ENCODE measurements around the gene BPIFB4.

The BPIFB4 gene

GRCh38 chr20:33053291-33054106, 25.9 kb upstream of the BPIFB4 start, which contains the start of gene BPIFB3:
BPIFB3 (plus strand) TSS chr20:33053903; CDS start chr20:33055436, 1,533 bp downstream.
- no peaks in the 10 kb centered on the region for H3K79me2 ChIP-seq (ENCODE audit: control insufficient read depth, insufficient read depth, low read length)

GRCh38 chr20:33054381-33054780, 25.1 kb upstream of the BPIFB4 start:
- Histone ChIP-seq H3K36me3 (ENCODE audit: control insufficient read depth, insufficient read depth, low read length) (no peaks in the 10 kb centered on the region), H2AK5ac (ENCODE audit: low read length) (no peak overlapping the region), H3K4ac (ENCODE audit: low read depth, low read length) (no peak overlapping the region), H3K4me1 (ENCODE audit: control insufficient read depth, low read depth, low read length) (peaks cover 2% of the 10 kb centered on the region), H3K27ac (ENCODE audit: low read depth, low read length) (no peak overlapping the region), H3K79me1 (ENCODE audit: low read length) (no peaks in the 10 kb centered on the region), H4K5ac (ENCODE audit: low read length) (no peak overlapping the region), H3K9ac (ENCODE audit: low read length) (no peak overlapping the region), H2BK120ac (ENCODE audit: low read depth, low read length) (no peak overlapping the region), H3K23ac (ENCODE audit: low read length) (no peak overlapping the region), H3K27me3 (ENCODE audit: insufficient read depth, low read length, poor library complexity) (no peaks in the 10 kb centered on the region), H2BK15ac (replicated peaks; ENCODE audit: low read depth) (no peak overlapping the region), H3K4me3 (ENCODE audit: low read length) (no peak overlapping the region), H3K79me2 (ENCODE audit: control insufficient read depth, insufficient read depth, low read length) (no peaks in the 10 kb centered on the region), H2BK5ac (ENCODE audit: low read length) (no peak overlapping the region), H3K56ac (ENCODE audit: low read length) (no peak overlapping the region), H4K8ac (ENCODE audit: low read depth, low read length) (no peak overlapping the region), H3K18ac (ENCODE audit: low read length) (no peak overlapping the region), H3K4me2 (ENCODE audit: low read length) (no peak overlapping the region)
- WGBS (ENCODE audit: extremely low coverage, insufficient coverage, low lambda C conversion rate) = no CpG with 5 or more reads among the region's 7 CpGs
- no peak for DNase-seq

More at GRCh38 chr20:33053291-33054106, 25.9 kb upstream of the BPIFB4 start, which contains the start of gene BPIFB3:
- no peak within 1 kb of the TSS for H2BK15ac ChIP-seq (replicated peaks; ENCODE audit: low read depth)
- no peak within 1 kb of the TSS for H2BK120ac ChIP-seq (ENCODE audit: low read depth, low read length)
- no peak within 1 kb of the TSS for H3K4ac ChIP-seq (ENCODE audit: low read depth, low read length)
- H3K23ac ChIP-seq (ENCODE audit: low read length) = peak within 1 kb of the TSS; percentile 45
- H3K9ac ChIP-seq (ENCODE audit: low read length) = no peak within 1 kb of the TSS
- H2AK5ac ChIP-seq (ENCODE audit: low read length) = no peak within 1 kb of the TSS
- no peak for DNase-seq
- WGBS (ENCODE audit: extremely low coverage, insufficient coverage, low lambda C conversion rate) = no CpG with 5 or more reads among the region's 25 CpGs
- H3K27me3 ChIP-seq (ENCODE audit: insufficient read depth, low read length, poor library complexity) = no peaks in the 10 kb centered on the region
- H3K36me3 ChIP-seq (ENCODE audit: control insufficient read depth, insufficient read depth, low read length) = no peaks in the 10 kb centered on the region
- no peak within 1 kb of the TSS for H4K8ac ChIP-seq (ENCODE audit: low read depth, low read length)
- H2BK5ac ChIP-seq (ENCODE audit: low read length) = no peak within 1 kb of the TSS
- peaks cover 2% of the 10 kb centered on the region for H3K4me1 ChIP-seq (ENCODE audit: control insufficient read depth, low read depth, low read length)
- H3K4me3 ChIP-seq (ENCODE audit: low read length) = no peak within 1 kb of the TSS
- no peak within 1 kb of the TSS for H3K18ac ChIP-seq (ENCODE audit: low read length)
- no peak within 1 kb of the TSS for H4K5ac ChIP-seq (ENCODE audit: low read length)
- peak within 1 kb of the TSS; percentile 74 for H3K56ac ChIP-seq (ENCODE audit: low read length)
- H3K79me1 ChIP-seq (ENCODE audit: low read length) = no peaks in the 10 kb centered on the region
- no peak within 1 kb of the TSS for H3K27ac ChIP-seq (ENCODE audit: low read depth, low read length)
- no peak within 1 kb of the TSS for H3K4me2 ChIP-seq (ENCODE audit: low read length)

GRCh38 chr20:33054791-33055190, 24.7 kb upstream of the BPIFB4 start:
- Histone ChIP-seq H3K18ac (ENCODE audit: low read length) (no peak overlapping the region), H3K4me1 (ENCODE audit: control insufficient read depth, low read depth, low read length) (peaks cover 2% of the 10 kb centered on the region), H4K5ac (ENCODE audit: low read length) (no peak overlapping the region), H2BK5ac (ENCODE audit: low read length) (no peak overlapping the region), H3K27ac (ENCODE audit: low read depth, low read length) (no peak overlapping the region), H3K79me1 (ENCODE audit: low read length) (no peaks in the 10 kb centered on the region), H2BK15ac (replicated peaks; ENCODE audit: low read depth) (no peak overlapping the region), H3K56ac (ENCODE audit: low read length) (peak overlapping the region; percentile 25), H3K79me2 (ENCODE audit: control insufficient read depth, insufficient read depth, low read length) (no peaks in the 10 kb centered on the region), H3K9ac (ENCODE audit: low read length) (no peak overlapping the region), H3K36me3 (ENCODE audit: control insufficient read depth, insufficient read depth, low read length) (no peaks in the 10 kb centered on the region), H3K4me3 (ENCODE audit: low read length) (no peak overlapping the region), H3K4ac (ENCODE audit: low read depth, low read length) (no peak overlapping the region), H3K23ac (ENCODE audit: low read length) (no peak overlapping the region), H2BK120ac (ENCODE audit: low read depth, low read length) (no peak overlapping the region), H3K4me2 (ENCODE audit: low read length) (no peak overlapping the region), H4K8ac (ENCODE audit: low read depth, low read length) (no peak overlapping the region), H3K27me3 (ENCODE audit: insufficient read depth, low read length, poor library complexity) (no peaks in the 10 kb centered on the region), H2AK5ac (ENCODE audit: low read length) (no peak overlapping the region)
- no CpG with 5 or more reads among the region's 2 CpGs for WGBS (ENCODE audit: extremely low coverage, insufficient coverage, low lambda C conversion rate)
- DNase-seq = no peak

GRCh38 chr20:33059136-33059535, 20.3 kb upstream of the BPIFB4 start:
- no CpG with 5 or more reads among the region's 7 CpGs for whole genome bisulfite sequencing (ENCODE audit: extremely low coverage, insufficient coverage, low lambda C conversion rate)
- DNase-seq = no peak
- no peak overlapping the region for H4K8ac ChIP-seq (ENCODE audit: low read depth, low read length)

GRCh38 chr20:33059741-33060390, 19.6 kb upstream of the BPIFB4 start:
- Histone ChIP-seq H3K36me3 (ENCODE audit: control insufficient read depth, insufficient read depth, low read length) (no peaks in the 10 kb centered on the region), H2AK5ac (ENCODE audit: low read length) (no peak overlapping the region), H4K5ac (ENCODE audit: low read length) (no peak overlapping the region), H3K56ac (ENCODE audit: low read length) (no peak overlapping the region), H2BK120ac (ENCODE audit: low read depth, low read length) (no peak overlapping the region), H3K27ac (ENCODE audit: low read depth, low read length) (no peak overlapping the region), H3K4me1 (ENCODE audit: control insufficient read depth, low read depth, low read length) (peaks cover 2% of the 10 kb centered on the region), H3K23ac (ENCODE audit: low read length) (no peak overlapping the region), H3K18ac (ENCODE audit: low read length) (no peak overlapping the region), H3K4ac (ENCODE audit: low read depth, low read length) (no peak overlapping the region), H4K8ac (ENCODE audit: low read depth, low read length) (no peak overlapping the region), H2BK5ac (ENCODE audit: low read length) (no peak overlapping the region), H3K27me3 (ENCODE audit: insufficient read depth, low read length, poor library complexity) (no peaks in the 10 kb centered on the region), H3K4me2 (ENCODE audit: low read length) (no peak overlapping the region), H3K9ac (ENCODE audit: low read length) (no peak overlapping the region), H3K79me2 (ENCODE audit: control insufficient read depth, insufficient read depth, low read length) (no peaks in the 10 kb centered on the region), H3K79me1 (ENCODE audit: low read length) (no peaks in the 10 kb centered on the region), H3K4me3 (ENCODE audit: low read length) (no peak overlapping the region), H2BK15ac (replicated peaks; ENCODE audit: low read depth) (no peak overlapping the region)
- DNase-seq = no peak
- WGBS (ENCODE audit: extremely low coverage, insufficient coverage, low lambda C conversion rate) = no CpG with 5 or more reads among the region's 22 CpGs

More at GRCh38 chr20:33059136-33059535, 20.3 kb upstream of the BPIFB4 start:
- H3K9ac ChIP-seq (ENCODE audit: low read length) = no peak overlapping the region
- no peak overlapping the region for H3K4ac ChIP-seq (ENCODE audit: low read depth, low read length)
- no peak overlapping the region for H3K56ac ChIP-seq (ENCODE audit: low read length)
- H3K4me2 ChIP-seq (ENCODE audit: low read length) = no peak overlapping the region
- no peak overlapping the region for H3K23ac ChIP-seq (ENCODE audit: low read length)
- no peak overlapping the region for H3K18ac ChIP-seq (ENCODE audit: low read length)
- H3K27ac ChIP-seq (ENCODE audit: low read depth, low read length) = no peak overlapping the region
- H2BK120ac ChIP-seq (ENCODE audit: low read depth, low read length) = no peak overlapping the region
- no peaks in the 10 kb centered on the region for H3K79me1 ChIP-seq (ENCODE audit: low read length)
- no peak overlapping the region for H4K5ac ChIP-seq (ENCODE audit: low read length)
- H2AK5ac ChIP-seq (ENCODE audit: low read length) = no peak overlapping the region
- no peak overlapping the region for H2BK15ac ChIP-seq (replicated peaks; ENCODE audit: low read depth)
- no peaks in the 10 kb centered on the region for H3K27me3 ChIP-seq (ENCODE audit: insufficient read depth, low read length, poor library complexity)
- H3K4me3 ChIP-seq (ENCODE audit: low read length) = no peak overlapping the region
- H3K36me3 ChIP-seq (ENCODE audit: control insufficient read depth, insufficient read depth, low read length) = no peaks in the 10 kb centered on the region
- peaks cover 2% of the 10 kb centered on the region for H3K4me1 ChIP-seq (ENCODE audit: control insufficient read depth, low read depth, low read length)
- H2BK5ac ChIP-seq (ENCODE audit: low read length) = no peak overlapping the region
- no peaks in the 10 kb centered on the region for H3K79me2 ChIP-seq (ENCODE audit: control insufficient read depth, insufficient read depth, low read length)
